Fibroblast of mammary gland (primary cell): ENCODE data around the gene OR51B4.

Experiments used
- DNase-seq: peaks from one replicate; pipeline ENCODE4 v3.0.0-alpha.2; 2010; ENCODE audit warnings: low read depth
- H3K4me3 ChIP-seq: 2 replicates; pipeline ENCODE4 v1.5.1; 2011; ENCODE audit warnings: low read depth, mild to moderate bottlenecking, low read length, moderate library complexity; ENCODE audit not compliant: control insufficient read depth
- CTCF ChIP-seq: conservative IDR thresholded peaks from 2 replicates; pipeline ENCODE4 v1.5.1; 2011; ENCODE audit warnings: low read depth, low read length, inconsistent platforms; ENCODE audit not compliant: control insufficient read depth, insufficient read depth

Gene OR51B4

GRCh38 chr11:5281596-5281995 is 20.1 kb downstream of the OR51B4 start:
- no peak for TF ChIP-seq CTCF
- H3K4me3 ChIP-seq = no peak overlapping the region
- no peak for DNase-seq

GRCh38 chr11:5280582-5281102 is 21.1 kb downstream of the OR51B4 start:
- TF ChIP-seq CTCF = no peak
- DNase-seq = peak; percentile 100
- no peak overlapping the region for H3K4me3 ChIP-seq

GRCh38 chr11:5279471-5280090 is 22.2 kb downstream of the OR51B4 start:
- TF ChIP-seq CTCF = no peak
- H3K4me3 ChIP-seq = no peak overlapping the region
- no peak for DNase-seq

- peak; percentile 52 for DNase-seq
- H3K4me3 ChIP-seq = no peak overlapping the region
- no peak for TF ChIP-seq CTCF
These were observed 23.9 kb downstream of the OR51B4 start for GRCh38 chr11:5277807-5278382.

GRCh38 chr11:5276697-5277096 is 25.0 kb downstream of the OR51B4 start:
- DNase-seq = no peak
- TF ChIP-seq CTCF = no peak
- H3K4me3 ChIP-seq = no peak overlapping the region

- TF ChIP-seq CTCF = no peak
- no peak for DNase-seq
These were observed 26.2 kb downstream of the OR51B4 start for GRCh38 chr11:5275369-5276110.

More at GRCh38 chr11:5275369-5276110, 26.2 kb downstream of the OR51B4 start:
- no peak overlapping the region for H3K4me3 ChIP-seq
